GM12878 (cell line): Measurements from ENCODE around the gene TRANK1.

Experiments
- ASH2L ChIP-seq: fragments of 300-600, 200-600 bp; sonication (generic); IDR thresholded peaks from 2 replicates; pipeline ENCODE4 v1.6.1; 2017; ENCODE audit warnings: low read depth, mild to moderate bottlenecking, borderline replicate concordance
- CHD1 ChIP-seq: IDR thresholded peaks from 2 replicates; pipeline ENCODE4 v1.6.1; 2012; ENCODE audit warnings: low read depth, low read length, improper control_type of control experiment
- CTCF ChIP-seq, 3 experiments: IDR thresholded peaks in 2 of 3; conservative IDR thresholded peaks in 1 of 3; 2 replicates each; pipeline ENCODE4 v1.5.1; 2011; ENCODE audit warnings: low read depth in 3 of 3, low read length in 3 of 3, mild to moderate bottlenecking in 3 of 3, control low read depth in 2 of 3, moderate library complexity in 2 of 3, inconsistent platforms in 1 of 3, mixed read lengths in 1 of 3; ENCODE audit not compliant: control insufficient read depth in 2 of 3, insufficient read depth in 1 of 3; ENCODE audit errors: extremely low read depth in 1 of 3
- DPF2 ChIP-seq: fragments of 450-650 bp; IDR thresholded peaks from 2 replicates; pipeline ENCODE4 v1.6.1; 2017; ENCODE audit warnings: mild to moderate bottlenecking
- JUND ChIP-seq: IDR thresholded peaks from 2 replicates; pipeline ENCODE4 v1.6.1; 2012; ENCODE audit warnings: low read depth, mild to moderate bottlenecking, low read length, improper control_type of control experiment, moderate library complexity
- POLR2AphosphoS5 ChIP-seq: IDR thresholded peaks from 2 replicates; pipeline ENCODE4 v1.6.1; 2011; ENCODE audit warnings: mild to moderate bottlenecking, low read length, inconsistent platforms
- RBBP5 ChIP-seq: fragments of 200-600 bp; sonication (generic); conservative IDR thresholded peaks from 2 replicates; pipeline ENCODE4 v1.6.1; 2016
- SMAD1 ChIP-seq: fragments of 450-650 bp; IDR thresholded peaks from 2 replicates; pipeline ENCODE4 v1.6.1; 2018; ENCODE audit warnings: mild to moderate bottlenecking, low read depth; ENCODE audit not compliant: partially characterized antibody
- SMC3 ChIP-seq: IDR thresholded peaks from 2 replicates; pipeline ENCODE4 v1.6.1; 2011; ENCODE audit warnings: low read length, improper control_type of control experiment, borderline replicate concordance
- SREBF2 ChIP-seq: IDR thresholded peaks from 2 replicates; pipeline ENCODE4 v1.6.1; 2012; ENCODE audit warnings: mild to moderate bottlenecking, low read length
- TCF7 ChIP-seq: IDR thresholded peaks from 2 replicates; pipeline ENCODE4 v1.6.1; 2014; ENCODE audit warnings: antibody characterized with exemption, borderline replicate concordance
- ZNF274 ChIP-seq: IDR thresholded peaks from one replicate; pipeline ENCODE4 v1.8.0; 2011; ENCODE audit not compliant: insufficient read length, insufficient read depth
- ZZZ3 ChIP-seq: IDR thresholded peaks from 2 replicates; pipeline ENCODE4 v1.6.1; 2011; ENCODE audit warnings: low read depth; ENCODE audit not compliant: control insufficient read depth, insufficient read length

- TF ChIP-seq POLR2AphosphoS5 (no peak), ZNF274 (no peak), JUND (no peak), TCF7 (no peak), SMAD1 (no peak), SMC3 (no peak), CTCF (IDR thresholded peaks at IDR 0.05 in 2 of 3, conservative IDR thresholded peaks at IDR 0.05 in 1 of 3; ENCODE audit: control insufficient read depth in 2 of 3, extremely low read depth in 1 of 3, insufficient read depth in 1 of 3, low read depth in 3 of 3, low read length in 3 of 3) (no peak), DPF2 (no peak), RBBP5 (no peak), SREBF2 (no peak), ZZZ3 (no peak), ASH2L (no peak), CHD1 (no peak)
Measured at GRCh38 chr3:36795622-36796021, 149.2 kb downstream of the TRANK1 start.
